Measurements from ENCODE around the gene TUT7.

- TF ChIP-seq CTCF (IDR thresholded peaks at IDR 0.05) (no peak), POLR2A (IDR thresholded peaks at IDR 0.05) (no peak), POLR2AphosphoS5 (IDR thresholded peaks at IDR 0.05) (no peak), EP300 (IDR thresholded peaks at IDR 0.05) (no peak)
Observed at GRCh38 chr9:86253577-86253976, 100.6 kb downstream of the TUT7 start.
